HG03460 (cell line): ENCODE results near the gene ZNF280C.
"Not testable (repeated sequence)": the region's sequence is repeated elsewhere in the genome, so short reads cannot be mapped to it uniquely, and the experiment has no call there.

Experiments
- ATAC-seq: cut with Tn5 transposase; IDR thresholded peaks from one replicate; pipeline ENCODE4 v1.9.1; 2021; ENCODE audit not compliant: unreplicated experiment

ZNF280C gene, protein sequence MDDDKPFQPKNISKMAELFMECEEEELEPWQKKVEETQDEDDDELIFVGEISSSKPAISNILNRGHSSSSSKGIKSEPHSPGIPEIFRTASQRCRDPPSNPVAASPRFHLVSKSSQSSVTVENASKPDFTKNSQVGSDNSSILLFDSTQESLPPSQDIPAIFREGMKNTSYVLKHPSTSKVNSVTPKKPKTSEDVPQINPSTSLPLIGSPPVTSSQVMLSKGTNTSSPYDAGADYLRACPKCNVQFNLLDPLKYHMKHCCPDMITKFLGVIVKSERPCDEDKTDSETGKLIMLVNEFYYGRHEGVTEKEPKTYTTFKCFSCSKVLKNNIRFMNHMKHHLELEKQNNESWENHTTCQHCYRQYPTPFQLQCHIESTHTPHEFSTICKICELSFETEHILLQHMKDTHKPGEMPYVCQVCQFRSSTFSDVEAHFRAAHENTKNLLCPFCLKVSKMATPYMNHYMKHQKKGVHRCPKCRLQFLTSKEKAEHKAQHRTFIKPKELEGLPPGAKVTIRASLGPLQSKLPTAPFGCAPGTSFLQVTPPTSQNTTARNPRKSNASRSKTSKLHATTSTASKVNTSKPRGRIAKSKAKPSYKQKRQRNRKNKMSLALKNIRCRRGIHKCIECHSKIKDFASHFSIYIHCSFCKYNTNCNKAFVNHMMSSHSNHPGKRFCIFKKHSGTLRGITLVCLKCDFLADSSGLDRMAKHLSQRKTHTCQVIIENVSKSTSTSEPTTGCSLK

DNA sequence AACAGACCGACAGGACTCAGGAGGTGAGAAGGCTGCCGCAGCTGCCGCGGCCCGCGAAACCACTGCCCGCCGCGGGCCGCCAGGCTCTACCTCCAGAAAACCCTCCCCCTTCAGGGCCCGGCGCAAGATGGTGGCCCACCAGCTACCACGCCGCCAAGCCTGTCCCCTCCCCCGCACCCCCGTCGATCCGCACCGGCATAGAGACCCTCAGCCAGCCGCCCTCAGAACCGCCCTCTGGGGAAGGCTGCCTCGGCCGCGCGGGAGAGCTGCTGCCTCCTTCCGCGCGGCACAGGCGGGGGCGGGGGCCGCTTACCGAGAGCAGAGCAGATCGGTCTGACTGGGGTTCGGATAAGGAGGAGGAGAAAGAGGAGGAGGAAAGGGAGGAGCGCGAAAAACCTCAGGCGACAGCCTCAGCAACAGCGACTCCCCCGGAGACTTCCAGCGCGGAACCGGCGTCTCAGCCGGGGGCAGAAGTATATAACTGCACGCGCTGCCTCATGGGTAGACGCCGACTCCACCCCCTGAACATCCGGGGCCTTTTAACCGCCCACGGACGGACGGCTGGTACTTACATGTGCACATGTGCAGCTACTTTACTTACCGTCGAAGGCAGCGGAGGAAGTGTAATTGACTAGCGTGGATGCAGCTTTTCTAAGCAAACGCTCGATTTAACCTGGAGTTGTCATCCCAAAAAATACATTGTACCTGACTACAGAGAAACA, at the start of gene ZNF280C:
Gene ZNF280C, minus strand, starts transcription at position 451 of the 722 bp plus-strand sequence. CDS start 8,450 bp downstream, outside the sequence.
- peak; percentile 95 for ATAC-seq

DNA sequence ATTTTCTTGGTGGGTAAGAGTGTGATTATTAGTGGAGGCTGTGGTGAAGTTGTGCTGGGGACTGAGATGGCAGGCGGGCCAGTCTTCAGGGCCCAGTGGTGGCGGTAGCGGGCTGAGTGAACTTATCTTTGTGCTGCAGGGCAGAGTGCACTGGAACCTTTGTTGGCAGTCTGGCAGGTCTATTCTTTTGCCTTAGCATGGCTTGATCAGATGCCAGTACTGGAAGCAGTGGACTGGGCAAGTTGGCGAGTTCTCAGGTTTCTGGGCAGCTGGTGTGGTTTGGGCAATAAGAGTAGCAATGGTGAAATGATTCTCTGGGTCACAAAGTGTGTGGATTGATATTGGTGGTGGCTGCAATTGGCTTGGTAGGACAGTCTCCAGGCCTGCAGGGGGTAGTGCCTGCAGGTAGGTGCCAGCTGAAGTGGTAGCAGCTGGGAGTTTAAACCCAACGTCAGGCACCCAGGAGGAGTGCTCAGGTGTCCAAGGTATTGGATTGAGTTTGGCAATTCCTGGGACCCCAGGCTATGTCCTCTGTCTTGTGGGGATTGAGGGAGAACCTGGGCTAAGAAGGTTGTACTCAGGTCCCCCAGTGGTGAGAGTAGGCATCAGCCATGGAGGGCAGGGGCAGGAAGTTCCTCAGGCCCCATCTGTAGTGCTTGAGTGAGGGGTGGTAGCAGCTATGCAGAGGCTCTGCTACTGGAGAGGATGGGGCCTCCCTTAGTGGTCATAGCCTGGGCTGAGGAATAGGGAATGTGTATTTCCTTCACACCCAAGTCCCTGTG, 36.1 kb upstream of the ZNF280C start:
- ATAC-seq = no peak

DNA sequence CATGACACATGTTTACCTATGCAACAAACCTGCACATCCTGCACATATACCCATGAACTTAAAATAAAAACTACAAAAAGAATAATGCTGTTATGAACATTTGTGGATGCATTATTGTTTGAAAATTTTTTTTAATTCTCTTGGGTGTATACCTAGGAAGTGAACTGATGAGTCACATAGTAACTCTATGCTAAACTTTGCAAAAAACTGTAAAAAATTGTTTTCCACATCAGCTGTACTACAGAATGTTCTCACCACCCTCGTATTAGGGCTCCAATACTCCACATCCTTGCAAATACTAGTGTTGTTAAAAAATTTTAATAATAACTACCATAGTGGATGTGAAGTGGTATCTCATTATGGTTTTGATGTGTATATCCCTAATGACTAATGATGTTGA, 33.3 kb upstream of the ZNF280C start:
- no peak for ATAC-seq

DNA sequence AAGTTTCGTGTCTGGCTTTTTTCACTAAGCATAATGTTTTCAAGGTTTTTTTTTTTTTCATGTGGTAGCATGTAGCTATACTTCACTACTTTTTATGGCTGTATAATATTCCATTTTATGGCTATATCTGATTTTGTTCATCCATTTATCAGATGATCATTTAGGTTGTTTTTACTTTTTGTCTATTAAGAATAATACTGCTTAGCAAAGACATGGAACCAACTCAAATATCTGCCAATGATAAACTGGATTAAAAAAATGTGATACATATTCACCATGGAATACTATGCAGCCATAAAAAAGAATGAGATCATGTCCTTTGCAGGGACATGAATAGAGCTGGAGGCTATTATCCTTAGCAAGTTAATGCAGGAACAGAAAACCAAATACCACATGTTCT, 32.7 kb upstream of the ZNF280C start:
- ATAC-seq = no peak

DNA sequence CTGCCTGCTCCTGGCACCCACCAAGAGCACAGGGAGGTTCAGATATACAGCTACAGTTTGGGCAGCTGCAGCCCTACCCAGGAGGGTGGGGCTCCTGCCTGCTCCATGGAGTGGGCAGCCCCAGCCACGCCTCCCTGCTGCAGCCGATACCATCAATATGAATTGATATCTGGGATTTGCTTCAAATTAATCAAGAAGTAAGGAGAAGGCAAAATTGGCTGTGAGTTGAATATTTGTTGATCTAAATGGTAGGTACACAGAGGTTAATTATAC, 31.2 kb upstream of the ZNF280C start:
- no peak for ATAC-seq

DNA sequence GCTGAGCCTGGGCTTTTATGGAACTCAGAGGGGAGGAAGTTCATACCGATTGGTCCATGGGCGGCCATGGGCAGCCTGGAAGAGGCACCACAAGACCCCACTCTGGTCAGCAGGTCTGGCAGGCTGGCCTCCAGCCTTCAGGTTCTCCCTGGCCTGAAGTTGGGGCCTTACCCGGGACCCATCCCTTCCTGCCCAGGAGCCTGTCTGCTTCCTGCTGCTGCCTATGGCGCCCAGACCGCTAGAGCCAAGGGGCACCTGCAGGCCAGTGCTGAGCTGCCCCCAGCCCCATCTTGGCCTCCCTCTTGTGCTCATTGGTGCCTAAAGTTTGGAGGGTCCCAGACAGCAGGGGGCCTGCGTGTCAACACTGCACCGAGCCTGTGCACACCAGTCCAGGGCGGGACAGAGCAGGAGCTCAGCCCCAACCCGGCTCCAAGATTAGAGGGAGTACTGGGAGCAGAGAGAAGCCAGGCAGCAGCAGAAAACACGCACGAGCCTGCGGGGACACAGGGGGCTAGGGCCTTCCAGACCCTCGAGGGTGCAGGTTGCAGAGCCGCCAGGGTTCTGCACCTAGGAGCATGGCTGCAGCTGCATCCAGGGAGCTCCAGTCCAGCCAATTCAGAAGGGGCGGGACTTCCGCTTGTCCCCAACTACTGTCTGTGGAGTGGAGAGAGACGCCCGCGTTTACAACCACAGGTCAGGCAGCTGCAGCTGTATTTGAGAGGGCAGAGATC, 30.7 kb upstream of the ZNF280C start:
- ATAC-seq = no peak

DNA sequence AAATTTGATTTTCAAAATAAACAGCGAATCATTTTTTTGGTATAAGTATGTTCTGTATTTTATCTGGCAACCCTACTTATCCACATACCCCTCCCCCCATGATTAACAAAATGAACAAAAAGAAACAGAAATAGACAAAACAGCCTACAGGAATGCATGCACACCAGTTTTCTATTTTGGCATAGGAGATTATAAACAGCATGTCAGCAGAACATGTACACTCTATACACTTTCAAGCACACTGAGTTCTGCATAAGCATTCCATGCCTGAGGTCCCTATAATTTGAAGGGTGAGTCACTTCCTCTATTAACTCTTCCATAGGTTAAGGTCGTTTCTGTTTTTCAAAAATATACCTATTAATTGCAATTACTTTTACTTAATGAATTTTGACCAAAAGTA, 28.0 kb upstream of the ZNF280C start:
- no peak for ATAC-seq

DNA sequence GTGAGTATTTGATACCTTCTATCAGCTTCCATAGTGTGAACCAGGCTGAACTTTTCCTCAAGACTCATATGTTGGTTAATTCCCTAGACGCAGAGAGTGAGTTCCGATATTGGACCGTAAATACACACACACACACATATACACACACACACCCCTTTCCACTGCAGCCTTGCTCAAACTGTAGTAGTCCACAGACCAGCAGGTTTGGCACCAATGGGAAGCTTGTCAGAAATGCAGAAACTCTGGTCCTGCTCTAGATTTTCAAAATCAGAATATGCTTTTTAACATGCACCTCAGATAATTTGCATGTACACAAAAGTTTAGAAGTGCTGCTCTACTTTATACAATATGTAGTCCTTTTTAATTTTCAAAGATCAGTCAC, 27.6 kb upstream of the ZNF280C start:
- no peak for ATAC-seq

DNA sequence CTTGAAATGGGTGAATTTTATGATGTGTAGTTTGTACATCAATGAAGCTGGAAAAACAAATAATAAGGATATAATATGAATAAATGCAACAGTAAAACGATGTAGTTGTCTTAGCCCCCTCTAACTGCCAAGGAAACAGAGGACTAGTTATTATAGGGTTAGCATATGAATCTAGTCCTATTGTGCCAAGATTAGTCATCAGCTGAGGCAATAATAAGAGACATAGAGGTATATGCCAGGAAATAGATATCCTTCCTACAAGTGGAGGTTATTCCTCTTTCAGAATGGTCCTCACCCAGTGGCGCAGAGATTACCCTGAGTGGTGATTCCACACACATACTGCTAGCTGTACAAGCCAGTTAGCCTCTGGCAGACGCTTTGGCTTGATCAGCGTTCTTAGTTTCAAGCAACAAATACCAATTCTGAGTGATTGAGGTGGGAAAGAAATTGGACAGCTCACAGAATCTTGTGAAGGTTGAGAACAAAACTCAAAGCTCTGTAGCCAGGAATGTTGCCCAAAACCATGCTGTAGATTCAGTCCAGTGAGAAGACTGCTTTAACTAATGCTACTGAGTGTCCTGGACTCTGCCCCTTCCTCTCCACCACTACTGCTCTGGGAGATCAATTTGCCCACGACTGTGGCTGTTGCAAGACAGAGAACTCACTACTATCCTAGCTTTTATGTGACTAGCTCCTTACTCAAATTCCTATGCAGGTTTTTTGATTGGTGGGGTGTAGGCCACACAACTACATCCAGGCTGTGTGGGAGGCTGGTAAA, 27.0 kb upstream of the ZNF280C start:
- ATAC-seq = no peak

DNA sequence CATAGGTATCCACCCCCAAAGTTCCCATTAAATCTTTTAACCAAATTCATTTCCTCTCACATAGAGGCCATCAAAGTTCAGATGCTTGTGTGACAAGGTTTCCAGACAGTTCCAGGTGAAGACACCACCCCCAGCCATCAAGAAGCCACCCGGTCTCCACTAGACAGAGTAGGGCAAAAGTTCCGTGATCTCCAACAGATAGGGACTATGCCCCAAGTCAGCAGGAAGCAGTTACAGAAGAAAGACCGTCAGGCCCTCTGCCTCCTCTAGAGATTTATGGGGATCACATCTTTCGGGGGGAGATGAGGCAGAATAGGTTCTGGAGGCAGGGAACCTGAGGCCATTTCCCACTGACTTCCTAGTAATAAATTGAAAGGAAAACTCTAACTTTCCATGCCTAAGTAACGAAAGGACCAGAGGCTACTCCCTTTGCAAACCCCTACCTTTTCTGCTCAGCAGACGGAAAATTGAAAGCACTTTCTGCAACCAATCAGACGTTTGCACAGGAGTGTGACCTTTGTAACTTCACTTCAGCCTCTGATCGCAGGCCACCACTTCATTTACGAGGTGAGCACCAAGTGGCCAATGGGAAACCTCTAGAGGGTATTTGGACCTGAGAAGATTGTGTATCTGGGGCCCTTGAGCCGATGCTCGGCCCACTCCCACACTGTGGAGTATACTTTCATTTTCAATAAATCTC, 18.5 kb upstream of the ZNF280C start:
- no peak for ATAC-seq

DNA sequence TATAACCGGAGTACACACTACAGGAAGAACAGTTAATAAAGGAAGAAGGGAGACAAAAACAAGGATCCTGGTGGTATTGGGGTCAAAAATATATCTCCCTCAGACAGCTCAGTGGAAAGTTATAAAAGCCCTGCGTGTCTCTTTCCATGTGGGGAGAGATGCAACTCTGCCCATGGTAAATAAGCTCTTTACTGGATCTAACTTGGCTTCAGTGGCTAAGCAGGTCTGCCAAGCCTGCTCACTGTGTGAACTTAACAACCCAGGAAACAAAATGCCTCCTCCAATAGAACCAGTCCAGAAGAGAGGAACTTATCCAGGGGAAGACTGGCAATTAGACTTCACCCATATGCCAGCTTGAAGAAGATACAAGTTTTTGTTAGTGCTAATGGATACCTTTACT, 17.0 kb upstream of the ZNF280C start:
- ATAC-seq = no peak

DNA sequence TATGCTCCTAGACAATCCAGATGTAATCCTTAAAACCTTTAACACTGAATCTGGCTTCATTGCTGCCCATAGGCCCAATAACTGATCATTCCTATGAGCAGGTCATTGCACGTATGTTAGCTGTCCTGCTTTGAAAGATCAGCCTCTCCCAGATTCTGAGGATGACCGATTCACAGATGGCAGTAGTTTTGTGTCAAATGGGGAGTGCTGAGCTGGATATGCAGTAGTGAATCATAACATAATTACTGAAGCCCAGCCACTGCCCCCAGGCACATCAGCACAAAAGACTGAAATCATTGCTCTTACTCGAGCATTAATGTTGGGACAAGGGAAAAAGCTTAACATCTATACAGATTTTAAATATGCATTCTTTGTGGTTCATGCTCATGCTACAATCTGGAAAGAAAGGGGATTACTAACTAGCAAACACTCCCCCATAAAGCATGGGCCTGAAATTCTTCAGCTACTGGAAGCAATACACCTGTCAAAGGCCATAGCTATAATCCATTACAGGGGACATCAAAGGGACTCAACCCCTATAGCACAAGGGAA, 16.4 kb upstream of the ZNF280C start:
- no peak for ATAC-seq

DNA sequence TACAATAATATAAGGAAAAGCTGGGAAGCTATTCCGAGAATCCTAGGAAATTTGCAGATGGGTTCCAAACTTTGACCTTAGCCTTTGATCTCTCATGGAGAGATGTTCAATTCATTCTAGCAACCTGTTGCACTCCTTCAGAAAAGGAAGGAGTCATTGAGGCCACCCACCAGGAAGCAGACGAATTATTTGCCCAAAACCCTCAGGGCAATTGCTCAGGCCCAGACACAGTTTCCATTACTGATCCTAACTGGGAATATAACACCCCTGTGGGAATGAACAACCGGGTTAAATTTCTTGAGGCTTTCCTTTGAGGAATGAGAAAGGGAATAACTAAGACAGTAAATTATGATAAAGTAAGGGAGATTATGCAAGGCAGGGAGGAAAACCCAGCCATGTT, 13.5 kb upstream of the ZNF280C start:
- ATAC-seq = no peak

DNA sequence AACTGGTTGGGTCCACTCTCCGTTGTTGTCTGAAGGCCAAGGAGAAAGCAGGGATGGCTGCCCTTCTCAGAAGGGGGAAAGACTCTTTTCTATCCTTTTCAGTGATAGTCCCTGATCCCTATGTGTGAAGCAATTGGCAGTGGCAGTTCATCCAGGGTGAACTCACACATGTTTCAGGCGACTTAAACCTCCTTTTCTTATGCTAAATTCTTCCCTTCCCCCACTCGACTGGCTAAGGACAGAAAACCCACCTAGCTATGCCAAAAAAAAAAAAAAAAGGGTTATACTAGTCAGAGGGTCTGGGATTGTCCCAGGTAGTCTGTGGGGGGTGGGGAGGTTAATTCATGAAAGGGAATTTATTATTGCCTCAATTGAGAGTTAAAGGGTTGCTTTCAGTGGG, 12.2 kb upstream of the ZNF280C start:
- no peak for ATAC-seq

DNA sequence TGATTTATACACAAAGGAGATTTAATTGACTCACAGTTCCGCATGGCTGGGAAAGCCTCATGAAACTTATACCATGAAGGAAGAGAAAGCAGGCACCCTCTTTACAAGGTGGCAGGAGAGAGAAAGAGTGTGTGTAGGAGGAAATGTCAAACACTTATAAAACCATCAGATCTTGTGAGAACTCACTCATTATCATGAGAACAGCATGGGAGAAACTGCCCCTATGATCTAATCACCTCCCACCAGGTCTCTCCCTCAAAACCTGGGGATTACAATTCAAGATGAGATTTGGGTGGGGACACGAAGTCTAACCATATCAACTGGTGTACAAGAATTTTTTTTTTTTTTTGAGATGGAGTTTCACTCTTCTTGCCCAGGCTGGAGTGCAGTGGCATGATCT, 3.6 kb upstream of the ZNF280C start:
- ATAC-seq = not testable (repeated sequence)

DNA sequence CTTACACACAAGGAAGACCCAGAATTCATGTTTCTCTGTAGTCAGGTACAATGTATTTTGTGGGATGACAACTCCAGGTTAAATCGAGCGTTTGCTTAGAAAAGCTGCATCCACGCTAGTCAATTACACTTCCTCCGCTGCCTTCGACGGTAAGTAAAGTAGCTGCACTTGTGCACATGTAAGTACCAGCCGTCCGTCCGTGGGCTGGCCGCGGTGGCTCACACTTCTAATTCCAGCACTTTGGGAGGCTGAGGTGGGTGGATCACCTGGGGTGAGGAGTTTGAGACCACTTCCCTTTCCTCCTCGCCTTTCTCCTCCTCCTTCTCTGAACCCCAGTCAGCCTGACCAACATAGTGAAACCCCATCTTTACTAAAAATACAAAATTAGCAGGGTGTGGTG, 692 bp upstream of the ZNF280C start:
- ATAC-seq = not testable (repeated sequence)

DNA sequence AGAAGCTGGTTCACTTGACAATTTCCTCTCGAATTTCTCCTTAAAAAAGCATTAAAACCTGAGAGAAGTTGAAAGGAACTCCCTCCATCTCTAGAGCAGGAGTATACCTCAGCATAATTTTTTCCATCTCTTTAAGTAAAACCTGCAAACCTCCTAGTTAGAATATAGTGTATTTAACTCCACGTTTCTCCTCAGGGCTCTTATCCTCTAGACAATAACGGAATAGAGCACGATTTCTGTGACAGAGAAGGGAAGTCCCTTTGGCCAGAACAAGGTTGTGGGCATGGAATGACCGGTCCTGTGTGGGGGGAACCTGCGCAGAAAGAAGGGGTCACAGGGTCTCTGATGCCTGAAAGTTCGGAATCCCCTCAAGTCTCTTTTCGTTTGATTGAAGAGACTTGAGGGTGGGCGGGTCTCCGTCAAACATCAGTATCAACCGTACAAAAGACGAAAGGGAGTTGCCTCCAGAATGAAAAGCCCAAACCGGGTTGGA, 697 bp downstream of the ZNF280C start:
- peak; percentile 18 for ATAC-seq

DNA sequence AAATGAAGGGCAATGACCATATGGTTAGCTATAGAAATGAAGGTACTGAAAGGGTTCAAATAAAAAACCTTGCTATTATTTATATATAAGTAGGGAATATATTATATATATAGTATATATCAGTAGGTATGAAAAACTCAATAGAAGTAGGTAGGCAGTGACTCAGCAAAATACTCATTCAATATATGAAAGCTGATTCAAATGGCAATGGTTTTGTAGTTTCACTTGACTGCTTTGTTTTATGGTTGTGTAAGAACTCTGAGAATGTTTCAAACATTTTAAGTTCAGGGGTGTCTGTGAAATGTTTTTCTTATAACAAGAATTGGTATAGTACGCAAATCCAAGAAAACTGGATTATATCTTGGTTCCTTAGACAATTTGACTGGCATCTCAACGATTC, 4.1 kb downstream of the ZNF280C start:
- ATAC-seq = no peak

DNA sequence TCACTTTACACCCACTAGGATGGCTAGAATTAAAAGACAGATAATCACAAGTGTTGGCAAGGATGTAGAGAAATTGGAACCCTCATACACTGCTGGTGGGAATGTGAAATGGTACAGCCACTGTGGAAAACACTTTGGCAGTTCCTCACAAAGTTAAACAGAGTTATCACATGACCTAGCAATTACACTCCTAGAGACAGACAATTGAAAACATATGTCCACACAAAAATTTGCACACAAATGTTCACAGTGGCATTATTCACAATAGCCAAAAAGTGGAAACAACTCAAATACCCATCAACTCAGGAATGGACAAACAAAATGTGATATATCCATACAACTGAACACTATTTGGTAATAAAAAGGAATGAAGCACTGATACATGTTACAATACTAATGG, 5.7 kb downstream of the ZNF280C start:
- ATAC-seq = no peak
